ENCODE measurements around the gene SUSD3. TPM values are rescaled to one million over a fixed set of nuclear protein-coding genes. Genes with fewer than 3 reads are reported as not detected.

Gene SUSD3
- total and polyA plus RNA-seq, 2 of the 4 experiments (the other 2 are of a cell fraction), result 0.54 to 1.5 TPM

- no peak overlapping the region for H2AK5ac ChIP-seq (ENCODE audit: low read depth, low read length)
- H3K27me3 ChIP-seq (ENCODE audit: control insufficient read depth, insufficient read depth, low read length), result no peaks in the 10 kb centered on the region; the same call in 1 of the 2 replicates
- H3K14ac ChIP-seq (replicated peaks; ENCODE audit: low read depth, low read length), result no peak overlapping the region
- H2BK5ac ChIP-seq (ENCODE audit: low read depth, low read length, poor library complexity, severe bottlenecking), result no peak overlapping the region
- ATAC-seq (ENCODE audit: low read depth) (no peak), DNase-seq (no peak)
- no peaks in the 10 kb centered on the region for H4K20me1 ChIP-seq (ENCODE audit: insufficient read depth, low read length)
- no peaks in the 10 kb centered on the region; the same call in 1 of the 2 replicates for H3K9me1 ChIP-seq (ENCODE audit: insufficient read depth, low read length)
- H3K23ac ChIP-seq (ENCODE audit: low read depth, low read length), result no peak overlapping the region
- no peak overlapping the region for H3K18ac ChIP-seq (ENCODE audit: low read depth, low read length)
- no peaks in the 10 kb centered on the region for H3K79me1 ChIP-seq (ENCODE audit: low read depth in 1 of 2, low read length in 2 of 2)
- H3K9me3 ChIP-seq (ENCODE audit: control insufficient read depth, insufficient read depth, low read length), result no peaks in the 10 kb centered on the region
- H2BK15ac ChIP-seq (ENCODE audit: low read depth, low read length), result no peak overlapping the region
- BruUV-seq (replicated peaks), result no TSS peak
- no peak overlapping the region for H3K4me2 ChIP-seq (ENCODE audit: low read depth, low read length)
- CTCF ChIA-PET, result no interaction called here
- H3K4me3 ChIP-seq (ENCODE audit: insufficient read depth, low read depth, low read length), result no peak overlapping the region
- H2BK20ac ChIP-seq (ENCODE audit: low read depth, low read length), result no peak overlapping the region
- H3K27ac ChIP-seq (ENCODE audit: insufficient read depth, low read length), result no peak overlapping the region
- no peak overlapping the region for H2AK9ac ChIP-seq (replicated peaks; ENCODE audit: low read depth, low read length, poor library complexity)
- dilution Hi-C loops (cut with HindIII; ENCODE audit: low sequenced_read_pairs, unreplicated experiment) (no loop called here), intact Hi-C loops (cut with micrococcal nuclease) (no loop called here), in situ Hi-C loops (cut with MboI; ENCODE audit: low sequenced_read_pairs) (no loop called here)
- POLR2A ChIA-PET (ENCODE audit: unreplicated experiment), result no interaction called here
- H4K91ac ChIP-seq (ENCODE audit: insufficient read depth, low read depth, low read length), result no peak overlapping the region
- H4K5ac ChIP-seq (ENCODE audit: low read depth, low read length), result no peak overlapping the region
- H3K4me1 ChIP-seq (ENCODE audit: control insufficient read depth, insufficient read depth, low read length), result peaks cover 5% of the 10 kb centered on the region
- H3K56ac ChIP-seq (ENCODE audit: extremely low read depth, insufficient read depth, low read length), result no peak overlapping the region
- H3K36me3 ChIP-seq (ENCODE audit: control insufficient read depth, insufficient read depth, low read length), result no peaks in the 10 kb centered on the region
- H4K8ac ChIP-seq (ENCODE audit: low read depth in 2 of 2, low read length in 2 of 2), result no peak overlapping the region
- H3K9ac ChIP-seq (ENCODE audit: low read depth, low read length), result no peak overlapping the region
- TF ChIP-seq CEBPB (IDR thresholded peaks at IDR 0.05; ENCODE audit: low read depth, low read length) (no peak), RFX5 (IDR thresholded peaks at IDR 0.05; ENCODE audit: low read depth, low read length) (no peak)
- no peak overlapping the region for H3K4ac ChIP-seq (ENCODE audit: low read depth, low read length)
- no CpG with 5 or more reads among the region's 16 CpGs for WGBS, 2 experiments (ENCODE audit: extremely low coverage in 2 of 2, insufficient read length in 1 of 2)
- H2AFZ ChIP-seq (replicated peaks; ENCODE audit: low read length, poor library complexity), result no peak overlapping the region
- H2BK120ac ChIP-seq (ENCODE audit: low read depth, low read length), result no peak overlapping the region
Measured at GRCh38 chr9:93077811-93078210, 19.3 kb downstream of the SUSD3 start.
